ENCODE data around the gene CIROP. TPM values are rescaled to one million over a fixed set of nuclear protein-coding genes. Genes with fewer than 3 reads are reported as not detected.

Gene CIROP
- total RNA-seq, 2 experiments from 2014 or later, result not detected

- Histone ChIP-seq H3K4me1 (ENCODE audit: insufficient read depth, low read length) (peaks cover 2% of the 10 kb centered on the region), H3K9me3 (ENCODE audit: control insufficient read depth in 1 of 2, insufficient read depth in 1 of 2, low read length in 2 of 2) (no peaks in the 10 kb centered on the region), H3K27me3 (ENCODE audit: control insufficient read depth in 1 of 2, insufficient read depth in 2 of 2, low read length in 2 of 2) (no peaks in the 10 kb centered on the region), H3K36me3 (ENCODE audit: insufficient read depth, low read length) (no peaks in the 10 kb centered on the region), H3K27ac (ENCODE audit: low read depth in 1 of 2, low read length in 2 of 2) (no peak overlapping the region), H3K4me3 (ENCODE audit: low read length) (no peak overlapping the region)
- peaks cover 4% of the 10 kb centered on the region for H3K4me1 Mint-ChIP-seq (ENCODE audit: low read depth)
- no peak overlapping the region for H3K4me3 Mint-ChIP-seq
- ATAC-seq (ENCODE audit: poor library complexity) (no peak), DNase-seq (no peak)
- intact Hi-C loops (cut with DNase I, micrococcal nuclease), result no loop called here
- no peak overlapping the region for H3K27ac Mint-ChIP-seq
- H3K27me3 Mint-ChIP-seq, result no peaks in the 10 kb centered on the region
- no peaks in the 10 kb centered on the region for H3K36me3 Mint-ChIP-seq (ENCODE audit: low read depth)
- ChIA-PET POLR2A (no interaction called here), CTCF (no interaction called here)
- H3K9me3 Mint-ChIP-seq, result no peaks in the 10 kb centered on the region
- no peak for TF ChIP-seq CTCF (IDR thresholded peaks at IDR 0.05)
Observed at GRCh38 chr14:23132970-23133369, 28.2 kb upstream of the CIROP start.

- DNase-seq (no peak), ATAC-seq (ENCODE audit: poor library complexity) (no peak)
- peaks cover 4% of the 10 kb centered on the region for H3K4me1 Mint-ChIP-seq (ENCODE audit: low read depth)
- no peaks in the 10 kb centered on the region for H3K36me3 Mint-ChIP-seq (ENCODE audit: low read depth)
- H3K27ac Mint-ChIP-seq, result no peak overlapping the region
- intact Hi-C loops (cut with DNase I, micrococcal nuclease), result no loop called here
- no peaks in the 10 kb centered on the region for H3K27me3 Mint-ChIP-seq
- Histone ChIP-seq H3K4me3 (ENCODE audit: low read length) (no peak overlapping the region), H3K36me3 (ENCODE audit: insufficient read depth, low read length) (no peaks in the 10 kb centered on the region), H3K27me3 (ENCODE audit: control insufficient read depth in 1 of 2, insufficient read depth in 2 of 2, low read length in 2 of 2) (no peaks in the 10 kb centered on the region), H3K9me3 (ENCODE audit: control insufficient read depth in 1 of 2, insufficient read depth in 1 of 2, low read length in 2 of 2) (no peaks in the 10 kb centered on the region), H3K27ac (ENCODE audit: low read depth in 1 of 2, low read length in 2 of 2) (no peak overlapping the region), H3K4me1 (ENCODE audit: insufficient read depth, low read length) (peaks cover 2% of the 10 kb centered on the region)
- TF ChIP-seq CTCF (IDR thresholded peaks at IDR 0.05), result no peak
- CTCF ChIA-PET, result no interaction called here
- POLR2A ChIA-PET, result no interaction called here
- no peaks in the 10 kb centered on the region for H3K9me3 Mint-ChIP-seq
- no peak overlapping the region for H3K4me3 Mint-ChIP-seq
Observed at GRCh38 chr14:23131482-23131881, 26.7 kb upstream of the CIROP start.

- H3K4me3 Mint-ChIP-seq, result no peak overlapping the region
- Histone ChIP-seq H3K36me3 (ENCODE audit: insufficient read depth, low read length) (no peaks in the 10 kb centered on the region), H3K27ac (ENCODE audit: low read depth in 1 of 2, low read length in 2 of 2) (no peak overlapping the region), H3K4me1 (ENCODE audit: insufficient read depth, low read length) (peaks cover 2% of the 10 kb centered on the region), H3K27me3 (ENCODE audit: control insufficient read depth in 1 of 2, insufficient read depth in 2 of 2, low read length in 2 of 2) (no peaks in the 10 kb centered on the region), H3K4me3 (ENCODE audit: low read length) (no peak overlapping the region), H3K9me3 (ENCODE audit: control insufficient read depth in 1 of 2, insufficient read depth in 1 of 2, low read length in 2 of 2) (no peaks in the 10 kb centered on the region)
- H3K27ac Mint-ChIP-seq, result no peak overlapping the region
- TF ChIP-seq CTCF (IDR thresholded peaks at IDR 0.05), result no peak
- H3K27me3 Mint-ChIP-seq, result no peaks in the 10 kb centered on the region
- DNase-seq (no peak), ATAC-seq (ENCODE audit: poor library complexity) (no peak)
- H3K36me3 Mint-ChIP-seq (ENCODE audit: low read depth), result no peaks in the 10 kb centered on the region
- no peaks in the 10 kb centered on the region for H3K9me3 Mint-ChIP-seq
- POLR2A ChIA-PET, result no interaction called here
- intact Hi-C loops (cut with DNase I, micrococcal nuclease), result no loop called here
- peaks cover 4% of the 10 kb centered on the region for H3K4me1 Mint-ChIP-seq (ENCODE audit: low read depth)
- CTCF ChIA-PET, result no interaction called here
Observed at GRCh38 chr14:23130871-23131270, 26.1 kb upstream of the CIROP start.

Data from CD4-positive, alpha-beta T cell (primary cell).